GM12864 (cell line): ENCODE data around the gene IL36A.

Experiments
- DNase-seq: peaks from one replicate; pipeline ENCODE4 v3.0.0-alpha.2; 2011; ENCODE audit warnings: low read depth
- H3K4me3 ChIP-seq: 2 replicates; pipeline ENCODE4 v1.5.1; 2011; ENCODE audit warnings: mild to moderate bottlenecking, low read depth, low read length, control low read depth
- TF ChIP-seq, protein P1 (sequence below): IDR thresholded peaks from 2 replicates; pipeline ENCODE4 v1.5.1; 2011; ENCODE audit warnings: low read depth, mild to moderate bottlenecking, moderate library complexity, low read length, control low read depth, inconsistent platforms; ENCODE audit errors: missing control alignments

Gene IL36A

DNA sequence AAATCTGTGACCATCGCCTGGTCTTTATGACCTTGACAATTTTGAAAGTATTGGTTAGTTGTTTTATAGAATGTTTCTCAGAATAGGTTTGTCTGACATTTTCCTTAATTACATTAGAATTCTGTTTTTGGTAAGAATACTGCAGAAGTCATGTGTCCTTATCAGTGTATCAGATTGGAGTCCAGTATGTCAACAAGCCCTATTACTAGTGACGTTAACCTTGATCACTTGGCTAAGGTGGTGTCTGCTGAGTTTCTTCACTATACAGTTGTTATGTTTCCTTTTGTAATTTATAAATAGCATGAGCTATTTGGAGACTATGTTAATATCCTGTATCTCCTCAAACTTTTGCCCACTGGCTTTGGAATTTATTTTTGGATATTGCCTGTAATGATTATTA lies 38.2 kb upstream of the IL36A start:
- no peak overlapping the region for H3K4me3 ChIP-seq
- TF ChIP-seq, protein P1, sequence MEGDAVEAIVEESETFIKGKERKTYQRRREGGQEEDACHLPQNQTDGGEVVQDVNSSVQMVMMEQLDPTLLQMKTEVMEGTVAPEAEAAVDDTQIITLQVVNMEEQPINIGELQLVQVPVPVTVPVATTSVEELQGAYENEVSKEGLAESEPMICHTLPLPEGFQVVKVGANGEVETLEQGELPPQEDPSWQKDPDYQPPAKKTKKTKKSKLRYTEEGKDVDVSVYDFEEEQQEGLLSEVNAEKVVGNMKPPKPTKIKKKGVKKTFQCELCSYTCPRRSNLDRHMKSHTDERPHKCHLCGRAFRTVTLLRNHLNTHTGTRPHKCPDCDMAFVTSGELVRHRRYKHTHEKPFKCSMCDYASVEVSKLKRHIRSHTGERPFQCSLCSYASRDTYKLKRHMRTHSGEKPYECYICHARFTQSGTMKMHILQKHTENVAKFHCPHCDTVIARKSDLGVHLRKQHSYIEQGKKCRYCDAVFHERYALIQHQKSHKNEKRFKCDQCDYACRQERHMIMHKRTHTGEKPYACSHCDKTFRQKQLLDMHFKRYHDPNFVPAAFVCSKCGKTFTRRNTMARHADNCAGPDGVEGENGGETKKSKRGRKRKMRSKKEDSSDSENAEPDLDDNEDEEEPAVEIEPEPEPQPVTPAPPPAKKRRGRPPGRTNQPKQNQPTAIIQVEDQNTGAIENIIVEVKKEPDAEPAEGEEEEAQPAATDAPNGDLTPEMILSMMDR, result no peak
- no peak for DNase-seq

DNA sequence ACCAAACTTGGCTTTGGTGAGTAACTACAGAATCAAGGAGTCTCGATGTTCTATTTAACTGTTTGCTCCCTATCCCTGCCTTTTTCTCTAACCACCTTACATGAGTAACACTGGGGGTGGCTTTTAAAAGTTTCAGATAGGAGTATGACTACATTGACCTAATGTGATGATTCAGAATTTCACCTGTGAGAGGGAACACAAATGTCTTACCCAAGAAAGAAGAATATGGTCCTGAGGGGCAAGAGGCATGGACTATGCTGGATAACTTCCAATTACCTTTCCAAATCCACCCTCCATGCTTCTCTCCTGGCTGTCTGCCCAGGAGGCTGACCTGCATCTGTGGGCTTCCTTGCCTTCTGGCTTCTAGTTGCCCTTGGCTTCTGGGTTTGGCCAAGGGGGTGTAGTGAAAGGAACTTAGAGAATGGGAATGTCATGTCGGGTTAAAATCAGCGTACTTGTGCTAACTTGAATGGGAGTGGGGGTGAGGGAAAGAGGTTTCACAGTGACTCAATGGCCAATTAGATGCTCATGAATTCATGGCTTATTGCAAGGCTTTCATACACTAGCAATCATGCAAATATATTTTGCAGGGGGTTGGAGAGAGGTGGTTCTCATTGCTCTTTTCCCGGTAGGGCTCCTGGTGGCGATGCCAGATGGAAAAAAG lies 32.7 kb upstream of the IL36A start:
- no peak overlapping the region for H3K4me3 ChIP-seq
- TF ChIP-seq, protein P1, result no peak
- no peak for DNase-seq

- TF ChIP-seq, protein P1, result no peak
- no peak for DNase-seq
- no peak overlapping the region for H3K4me3 ChIP-seq
These were observed 32.1 kb upstream of the IL36A start for GRCh38 chr2:112973156-112973555.

DNA sequence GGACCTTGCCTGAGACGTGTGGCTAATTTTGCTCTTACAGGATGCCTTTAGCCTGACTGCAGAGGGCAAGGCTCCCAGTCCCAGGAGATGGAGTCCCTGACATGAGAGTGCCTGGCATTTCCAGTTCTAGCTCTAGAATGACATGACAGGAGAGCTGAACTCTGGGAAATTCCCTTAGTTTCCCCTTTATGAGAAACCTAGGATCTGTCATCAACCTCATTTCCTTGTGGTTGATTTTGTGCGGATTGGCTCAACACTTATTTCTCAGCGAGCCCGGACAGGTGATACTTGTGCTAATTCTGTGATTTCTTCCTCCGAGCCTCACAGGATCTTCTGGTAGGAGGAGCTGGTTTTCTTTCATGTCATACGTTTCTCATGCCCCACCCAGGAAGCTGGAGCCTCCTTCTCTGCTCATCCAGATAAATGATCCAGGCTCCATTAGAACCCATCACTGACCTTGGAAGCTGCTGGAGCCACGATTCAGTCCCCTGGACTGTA lies 27.7 kb upstream of the IL36A start, which contains the start of gene IL36G:
IL36G (plus strand) TSS at position 448 of the 498 bp plus-strand sequence. CDS start 633 bp downstream, outside the sequence.
- TF ChIP-seq, protein P1, result no peak
- no peak within 1 kb of the TSS for H3K4me3 ChIP-seq
- DNase-seq, result no peak

GRCh38 chr2:112979731-112980130 lies 25.5 kb upstream of the IL36A start:
- no peak for DNase-seq
- TF ChIP-seq, protein P1, result no peak
- no peak overlapping the region for H3K4me3 ChIP-seq

DNA sequence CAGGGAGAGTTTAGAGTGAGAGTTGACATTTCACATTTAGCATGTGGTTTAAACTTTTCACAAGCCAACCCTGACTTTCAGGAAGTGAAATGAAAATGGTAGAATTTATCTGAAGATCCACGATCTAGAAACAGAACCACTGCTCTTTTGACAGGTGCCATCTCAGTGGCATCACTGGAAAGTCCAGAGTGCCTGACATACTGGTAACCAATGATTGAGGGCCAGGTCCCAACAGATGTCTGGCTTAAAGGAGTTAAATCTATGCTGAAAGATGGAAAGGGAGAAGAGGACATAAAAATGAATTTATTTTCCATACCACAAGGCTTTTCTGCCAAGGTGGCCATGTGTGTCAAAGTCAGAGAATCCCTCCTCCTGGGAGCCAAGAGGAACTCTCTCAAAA lies 24.7 kb upstream of the IL36A start:
- TF ChIP-seq, protein P1, result no peak
- DNase-seq, result no peak
- no peak overlapping the region for H3K4me3 ChIP-seq

DNA sequence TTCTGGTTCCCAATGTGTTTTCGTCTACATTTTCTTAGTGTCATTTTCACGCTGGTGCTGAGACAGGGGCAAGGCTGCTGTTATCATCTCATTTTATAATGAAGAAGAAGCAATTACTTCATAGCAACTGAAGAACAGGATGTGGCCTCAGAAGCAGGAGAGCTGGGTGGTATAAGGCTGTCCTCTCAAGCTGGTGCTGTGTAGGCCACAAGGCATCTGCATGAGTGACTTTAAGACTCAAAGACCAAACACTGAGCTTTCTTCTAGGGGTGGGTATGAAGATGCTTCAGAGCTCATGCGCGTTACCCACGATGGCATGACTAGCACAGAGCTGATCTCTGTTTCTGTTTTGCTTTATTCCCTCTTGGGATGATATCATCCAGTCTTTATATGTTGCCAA lies 20.2 kb upstream of the IL36A start:
- DNase-seq, result no peak
- no peak overlapping the region for H3K4me3 ChIP-seq
- TF ChIP-seq, protein P1, result no peak
